Trophoblast cell (in vitro differentiated cells and primary cell): ENCODE data around the gene GCLC.

Source experiments
- DNase-seq, 2 donors: peaks; one replicate each; pipeline ENCODE4 v3.0.0-alpha.2; 2016
- H2AFZ ChIP-seq: 2 replicates; pipeline ENCODE4 v1.6.1; 2013; ENCODE audit warnings: low read length, moderate library complexity, mild to moderate bottlenecking; ENCODE audit not compliant: insufficient read depth, poor library complexity
- H2AK5ac ChIP-seq: 2 replicates; pipeline ENCODE4 v1.6.1; 2013; ENCODE audit warnings: mild to moderate bottlenecking, low read length
- H2BK120ac ChIP-seq: 2 replicates; pipeline ENCODE4 v1.6.1; 2013; ENCODE audit warnings: low read length, mild to moderate bottlenecking, moderate library complexity; ENCODE audit not compliant: insufficient read depth, poor library complexity
- H2BK12ac ChIP-seq: 2 replicates; pipeline ENCODE4 v1.6.1; 2013; ENCODE audit warnings: mild to moderate bottlenecking, low read length, moderate library complexity
- H2BK5ac ChIP-seq: 2 replicates; pipeline ENCODE4 v1.6.1; 2013; ENCODE audit warnings: low read length, low read depth, moderate library complexity, mild to moderate bottlenecking; ENCODE audit not compliant: poor library complexity
- H3K14ac ChIP-seq: 2 replicates; pipeline ENCODE4 v1.6.1; 2013; ENCODE audit warnings: mild to moderate bottlenecking, low read length
- H3K18ac ChIP-seq: 2 replicates; pipeline ENCODE4 v1.6.1; 2013; ENCODE audit warnings: mild to moderate bottlenecking, low read length
- H3K23ac ChIP-seq: 2 replicates; pipeline ENCODE4 v1.6.1; 2013; ENCODE audit warnings: low read length
- H3K27ac ChIP-seq: 2 replicates; pipeline ENCODE4 v1.5.1; 2013; ENCODE audit warnings: low read depth, mild to moderate bottlenecking, inconsistent platforms, low read length, moderate library complexity
- H3K27me3 ChIP-seq: 2 replicates; pipeline ENCODE4 v1.6.1; 2013; ENCODE audit warnings: inconsistent platforms, mild to moderate bottlenecking, low read length, moderate library complexity; ENCODE audit not compliant: insufficient read depth
- H3K36me3 ChIP-seq, 2 experiments: 1 replicate in 1 of 2; 2 replicates in 1 of 2; pipeline ENCODE4 v1.6.1; 2013; ENCODE audit warnings: low read length in 2 of 2, mild to moderate bottlenecking in 2 of 2, moderate library complexity in 1 of 2; ENCODE audit not compliant: insufficient read depth in 2 of 2, control insufficient read depth in 1 of 2
- H3K4ac ChIP-seq: 2 replicates; pipeline ENCODE4 v1.6.1; 2013; ENCODE audit warnings: low read depth, mild to moderate bottlenecking, low read length, moderate library complexity
- H3K4me1 ChIP-seq, 2 experiments: 1 replicate in 1 of 2; 2 replicates in 1 of 2; pipeline ENCODE4 v1.6.1; 2013; ENCODE audit warnings: low read length in 2 of 2, mild to moderate bottlenecking in 2 of 2, moderate library complexity in 1 of 2; ENCODE audit not compliant: insufficient read depth in 2 of 2, control insufficient read depth in 1 of 2
- H3K4me2 ChIP-seq: 2 replicates; pipeline ENCODE4 v1.6.1; 2013; ENCODE audit warnings: inconsistent platforms, mild to moderate bottlenecking, low read length, moderate library complexity
- H3K4me3 ChIP-seq: 2 replicates; pipeline ENCODE4 v1.5.1; 2013; ENCODE audit warnings: mild to moderate bottlenecking, low read depth, low read length, inconsistent platforms
- H3K79me1 ChIP-seq: one replicate; pipeline ENCODE4 v1.6.1; 2013; ENCODE audit warnings: low read length
- H3K79me2 ChIP-seq: 2 replicates; pipeline ENCODE4 v1.6.1; 2013; ENCODE audit warnings: low read length, mild to moderate bottlenecking; ENCODE audit not compliant: control insufficient read depth, insufficient read depth, poor library complexity
- H3K9ac ChIP-seq: 2 replicates; pipeline ENCODE4 v1.6.1; 2013; ENCODE audit warnings: mild to moderate bottlenecking, low read length
- H3K9me3 ChIP-seq: 2 replicates; pipeline ENCODE4 v1.6.1; 2013; ENCODE audit warnings: low read depth, mild to moderate bottlenecking, control low read depth, inconsistent platforms, low read length; ENCODE audit not compliant: insufficient read depth
- H4K12ac ChIP-seq: 2 replicates; pipeline ENCODE4 v1.6.1; 2013; ENCODE audit warnings: low read depth, mild to moderate bottlenecking, low read length, moderate library complexity
- H4K8ac ChIP-seq: 2 replicates; pipeline ENCODE4 v1.6.1; 2013; ENCODE audit warnings: low read depth, mild to moderate bottlenecking, low read length, moderate library complexity
- H4K91ac ChIP-seq: one replicate; pipeline ENCODE4 v1.6.1; 2013; ENCODE audit warnings: low read depth, mild to moderate bottlenecking, low read length, moderate library complexity
- WGBS: extraction: QIAGEN DNeasy Blood & Tissue Kit; methylation state at CpG from one replicate; pipeline ENCODE4 v1.1.7; 2013; ENCODE audit warnings: missing lambda C conversion rate; ENCODE audit not compliant: insufficient read length, insufficient coverage; ENCODE audit errors: extremely low coverage; 5-methylcytosine and 5-hydroxymethylcytosine counted together

Gene GCLC

GRCh38 chr6:53513056-53513455 is 31.8 kb downstream of the GCLC start:
- Histone ChIP-seq H3K23ac (no peak overlapping the region), H3K14ac (no peak overlapping the region), H2BK5ac (no peak overlapping the region), H4K91ac (no peak overlapping the region), H3K27ac (no peak overlapping the region), H4K12ac (no peak overlapping the region), H2AK5ac (no peak overlapping the region), H3K9me3 (no peaks in the 10 kb centered on the region), H3K4ac (no peak overlapping the region), H3K4me3 (no peak overlapping the region), H4K8ac (no peak overlapping the region), H3K18ac (no peak overlapping the region), H3K36me3 (no peaks in the 10 kb centered on the region), H3K79me1 (no peaks in the 10 kb centered on the region), H2BK120ac (no peak overlapping the region), H2BK12ac (no peak overlapping the region), H3K9ac (no peak overlapping the region), H2AFZ (no peak overlapping the region), H3K79me2 (no peaks in the 10 kb centered on the region), H3K4me2 (no peak overlapping the region), H3K27me3 (no peaks in the 10 kb centered on the region), H3K4me1 (no peaks in the 10 kb centered on the region)
- WGBS, result no CpG with 5 or more reads among the region's 4 CpGs
- no peak for DNase-seq

GRCh38 chr6:53512626-53513025 is 32.3 kb downstream of the GCLC start:
- no peaks in the 10 kb centered on the region for H3K79me2 ChIP-seq
- H3K36me3 ChIP-seq, result no peaks in the 10 kb centered on the region
- H3K18ac ChIP-seq, result no peak overlapping the region
- no peaks in the 10 kb centered on the region for H3K27me3 ChIP-seq
- no peak overlapping the region for H3K4me3 ChIP-seq
- no peak overlapping the region for H3K27ac ChIP-seq
- DNase-seq, result no peak
- H4K8ac ChIP-seq, result no peak overlapping the region
- no peak overlapping the region for H3K23ac ChIP-seq
- H3K9ac ChIP-seq, result no peak overlapping the region
- no peaks in the 10 kb centered on the region for H3K4me1 ChIP-seq
- no peak overlapping the region for H4K12ac ChIP-seq
- H3K4me2 ChIP-seq, result no peak overlapping the region
- no peaks in the 10 kb centered on the region for H3K9me3 ChIP-seq
- no peak overlapping the region for H4K91ac ChIP-seq
- no CpG with 5 or more reads among the region's 4 CpGs for WGBS
- H2AK5ac ChIP-seq, result no peak overlapping the region
- H3K14ac ChIP-seq, result no peak overlapping the region
- no peak overlapping the region for H2AFZ ChIP-seq
- no peak overlapping the region for H2BK5ac ChIP-seq
- no peak overlapping the region for H2BK12ac ChIP-seq
- no peak overlapping the region for H3K4ac ChIP-seq
- no peak overlapping the region for H2BK120ac ChIP-seq
- no peaks in the 10 kb centered on the region for H3K79me1 ChIP-seq

GRCh38 chr6:53510746-53511145 is 34.2 kb downstream of the GCLC start:
- Histone ChIP-seq H3K4me2 (no peak overlapping the region), H3K23ac (no peak overlapping the region), H2AK5ac (no peak overlapping the region), H3K14ac (no peak overlapping the region), H3K79me2 (no peaks in the 10 kb centered on the region), H3K4me3 (no peak overlapping the region), H3K36me3 (peaks cover 2% of the 10 kb centered on the region in 2 experiments), H3K27me3 (no peaks in the 10 kb centered on the region), H2BK12ac (no peak overlapping the region), H3K4ac (no peak overlapping the region), H3K27ac (no peak overlapping the region), H4K12ac (no peak overlapping the region), H2BK5ac (no peak overlapping the region), H4K91ac (no peak overlapping the region), H3K4me1 (no peaks in the 10 kb centered on the region), H3K18ac (no peak overlapping the region), H2BK120ac (no peak overlapping the region), H4K8ac (no peak overlapping the region), H3K9ac (no peak overlapping the region), H3K79me1 (no peaks in the 10 kb centered on the region), H2AFZ (no peak overlapping the region), H3K9me3 (no peaks in the 10 kb centered on the region)
- DNase-seq, result no peak
- no CpG with 5 or more reads among the region's 3 CpGs for WGBS

GRCh38 chr6:53506872-53507271 is 38.0 kb downstream of the GCLC start:
- H4K12ac ChIP-seq, result no peak overlapping the region
- H3K9me3 ChIP-seq, result no peaks in the 10 kb centered on the region
- H2AFZ ChIP-seq, result no peak overlapping the region
- H2BK120ac ChIP-seq, result no peak overlapping the region
- H2BK5ac ChIP-seq, result no peak overlapping the region
- no peak overlapping the region for H3K4ac ChIP-seq
- H3K18ac ChIP-seq, result no peak overlapping the region
- no peak overlapping the region for H2AK5ac ChIP-seq
- no peaks in the 10 kb centered on the region for H3K4me1 ChIP-seq
- H3K4me2 ChIP-seq, result no peak overlapping the region
- H2BK12ac ChIP-seq, result no peak overlapping the region
- peaks cover 6 to 11% of the 10 kb centered on the region in 2 experiments for H3K36me3 ChIP-seq
- H3K23ac ChIP-seq, result no peak overlapping the region
- no peaks in the 10 kb centered on the region for H3K79me1 ChIP-seq
- H3K27ac ChIP-seq, result no peak overlapping the region
- H3K27me3 ChIP-seq, result no peaks in the 10 kb centered on the region
- DNase-seq, result no peak
- H4K8ac ChIP-seq, result no peak overlapping the region
- H3K14ac ChIP-seq, result no peak overlapping the region
- no peak overlapping the region for H3K9ac ChIP-seq
- no CpG with 5 or more reads among the region's 5 CpGs for WGBS
- no peak overlapping the region for H3K4me3 ChIP-seq
- H3K79me2 ChIP-seq, result no peaks in the 10 kb centered on the region
- no peak overlapping the region for H4K91ac ChIP-seq
